Stomach (tissue), 19 donors: ENCODE results near the gene ZNF280D. TPM values are rescaled to one million over a fixed set of nuclear protein-coding genes. Genes with fewer than 3 reads are reported as not detected.
"Not testable (repeated sequence)": the region's sequence is repeated elsewhere in the genome, so short reads cannot be mapped to it uniquely, and the experiment has no call there.

ENCODE experiments used
- DNase-seq, 2 donors: peaks; one replicate each; pipeline versions ENCODE4 v3.0.0 to v3.0.0-alpha.2; 2013 to 2019
- H3K27ac ChIP-seq, 5 donors: fragments of 200-600 bp in 4 of 5; sonication (generic) in 4 of 5; one replicate each; pipeline ENCODE4 v1.5.1; 2013 to 2019; ENCODE audit warnings: mild to moderate bottlenecking in 1 of 5, moderate library complexity in 1 of 5
- H3K27me3 ChIP-seq, 3 donors: fragments of 200-600 bp; sonication (generic); one replicate each; pipeline ENCODE4 v1.5.1; 2017 to 2019; ENCODE audit warnings: mixed run types in 1 of 3
- H3K36me3 ChIP-seq, 4 donors: fragments of 200-600 bp; sonication (generic); 1 replicate in 3 of 4; 2 replicates in 1 of 4; pipeline ENCODE4 v1.5.1; 2016 to 2019
- H3K4me1 ChIP-seq, 4 donors: fragments of 200-600 bp; sonication (generic); one replicate each; pipeline ENCODE4 v1.5.1; 2016 to 2019
- H3K4me3 ChIP-seq, 4 donors: fragments of 200-600 bp; sonication (generic) in 3 of 4; one replicate each; pipeline ENCODE4 v1.5.1; 2016 to 2019; ENCODE audit warnings: mild to moderate bottlenecking in 1 of 4
- H3K9me3 ChIP-seq, 4 donors: fragments of 200-600 bp; sonication (generic); one replicate each; pipeline ENCODE4 v1.5.1; 2016 to 2019
- CTCF ChIP-seq, 7 experiments: fragments of 450-650 bp in 4 of 7; fragments of 200-600 bp in 3 of 7; sonication (generic) in 3 of 7; IDR thresholded peaks; one replicate each; pipeline ENCODE4 v1.5.1; 2016 to 2019; ENCODE audit warnings: antibody characterized with exemption in 7 of 7, control low read depth in 2 of 7, mild to moderate bottlenecking in 1 of 7
- EP300 ChIP-seq: sonication (generic); formaldehyde crosslinking; IDR thresholded peaks from one replicate; pipeline ENCODE4 v1.6.1; 2017; ENCODE audit warnings: antibody characterized with exemption
- POLR2A ChIP-seq, 4 donors: fragments of 450-650 bp; IDR thresholded peaks; one replicate each; pipeline ENCODE4 v1.6.1; 2016; ENCODE audit warnings: antibody characterized with exemption in 4 of 4, control low read depth in 2 of 4, mild to moderate bottlenecking in 1 of 4, moderate library complexity in 1 of 4
- POLR2AphosphoS5 ChIP-seq, 3 donors: sonication (generic); formaldehyde crosslinking; IDR thresholded peaks; one replicate each; pipeline ENCODE4 v1.6.1; 2016; ENCODE audit warnings: antibody characterized with exemption in 3 of 3
- WGBS, 5 donors: extraction: QIAGEN DNeasy Blood & Tissue Kit in 3 of 5; methylation state at CpG; one replicate each; pipeline versions ENCODE4 v1.1.5 to v1.1.7; 2013 to 2018; 5-methylcytosine and 5-hydroxymethylcytosine counted together
- intact Hi-C: fragments of 100-400 bp; cut with DNase I; formaldehyde crosslinking; loops from one replicate; pipeline ENCODE4 v1.15.1; 2023; ENCODE audit warnings: low total_unique reads
- long read RNA-seq, 10 donors: transcript quantifications; one replicate each; lab custom pipeline, GENCODE V29; 2026
- polyA plus RNA-seq, 3 donors: library from polyadenylated mRNA; stranded (reverse); fragments of 200-250 nt; gene quantifications; one replicate each; pipeline ENCODE4 v1.2.3, GENCODE V29; 2013
- total RNA-seq, 5 donors: library from RNA; depleted of rRNA; stranded (reverse); fragments of >200 nt; gene quantifications; one replicate each; pipeline versions ENCODE4 v1.1.0 to v1.2.3, GENCODE V29; 2014 to 2016
- donor health status: healthy with polysubstance abuse.
- donor health status: Bipolar disorder and iron deficiency.
- donor health status: healthy.

The ZNF280D gene
- total RNA-seq (100 to 1,000 TPM in 1 of 5 donors, 10 to 100 TPM in 4; 31.0 to 142 (median 81.1) TPM), polyA plus RNA-seq (10 to 100 TPM in 2 of 3 donors, 1 to 10 TPM in 1; 7.6 to 20.6 (median 11.6) TPM)
- long read RNA-seq, donor 1, partial matches to known transcripts, result 0 of 2 reads
- long read RNA-seq, donor 1, other reads (novel, unspliced or antisense), result 0 of 2 reads
- long read RNA-seq, donor 2, result 0 reads
- long read RNA-seq, donor 3, partial matches to known transcripts, result 0 of 2 reads
- long read RNA-seq, donor 3, other reads (novel, unspliced or antisense), result 0 of 2 reads
- long read RNA-seq, donor 4, result 0 reads
- long read RNA-seq, donor 5, partial matches to known transcripts, result 0 of 2 reads
- long read RNA-seq, donor 5, other reads (novel, unspliced or antisense), result 0 of 2 reads
- long read RNA-seq, donor 6, transcript ZNF280D-208 (2 exons, 1,409 nt), result major isoform, 5 of 7 reads
- long read RNA-seq, donor 6, partial matches to known transcripts, result 0 of 7 reads
- long read RNA-seq, donor 6, other reads (novel, unspliced or antisense), result 0 of 7 reads
- long read RNA-seq, donor 7, result 0 reads
- long read RNA-seq, donor 8, full-length matches to known transcripts, result 6 of 6 reads
- long read RNA-seq, donor 8, partial matches to known transcripts, result 0 of 6 reads
- long read RNA-seq, donor 8, other reads (novel, unspliced or antisense), result 0 of 6 reads
- long read RNA-seq, donor 9, partial matches to known transcripts, result 0 of 1 reads
- long read RNA-seq, donor 9, other reads (novel, unspliced or antisense), result 0 of 1 reads
- long read RNA-seq, donor 10, full-length matches to known transcripts, result 2 of 2 reads
- long read RNA-seq, donor 10, partial matches to known transcripts, result 0 of 2 reads
- long read RNA-seq, donor 10, other reads (novel, unspliced or antisense), result 0 of 2 reads

GRCh38 chr15:56733136-56734012, at the start of gene ZNF280D:
ZNF280D (minus strand) TSS chr15:56733509; CDS start chr15:56707109, 26,400 bp downstream.
- Histone ChIP-seq H3K4me3 (peak within 1 kb of the TSS; percentile 65 to 81 (median 74)), H3K4me1 (peaks cover 26 to 67% (median 54%) of the 10 kb centered on the region in 4 donors), H3K27me3 (no peaks in the 10 kb centered on the region), H3K9me3 (no peaks in the 10 kb centered on the region), H3K36me3 (no peaks in the 10 kb centered on the region), H3K27ac (peak within 1 kb of the TSS; percentile 96 to 99 (median 97))
- no peak for TF ChIP-seq CTCF (IDR thresholded peaks at IDR 0.05)
- peak; percentile 34 to 84 (median 53) for TF ChIP-seq POLR2AphosphoS5 (IDR thresholded peaks at IDR 0.05)
- intact Hi-C loops, result no loop called here
- peak; percentile 89 to 97 for DNase-seq
- WGBS, 5 donors, result 10 to 15% (median 12%) methylated on average over 64 to 101 of the region's 101 CpGs

- Histone ChIP-seq H3K36me3 (no peaks in the 10 kb centered on the region), H3K27ac (no peak overlapping the region), H3K27me3 (no peaks in the 10 kb centered on the region), H3K4me1 (no peaks in the 10 kb centered on the region), H3K4me3 (no peak overlapping the region), H3K9me3 (no peaks in the 10 kb centered on the region)
- TF ChIP-seq POLR2AphosphoS5 (IDR thresholded peaks at IDR 0.05) (no peak), EP300 (no peak), POLR2A (IDR thresholded peaks at IDR 0.05) (no peak), CTCF (IDR thresholded peaks at IDR 0.05) (no peak)
- 71 to 75% (median 73%) methylated on average over 8 of the region's 8 CpGs for WGBS, 5 donors
- intact Hi-C loops, result no loop called here
- DNase-seq, result no peak
Measured at GRCh38 chr15:56782306-56782705, 49.0 kb upstream of the ZNF280D start.

- WGBS, 5 donors, result 80 to 89% (median 83%) methylated on average over 2 of the region's 2 CpGs
- Histone ChIP-seq H3K4me1 (no peaks in the 10 kb centered on the region), H3K36me3 (no peaks in the 10 kb centered on the region), H3K27me3 (no peaks in the 10 kb centered on the region), H3K27ac (no peak overlapping the region), H3K9me3 (no peaks in the 10 kb centered on the region), H3K4me3 (no peak overlapping the region)
- intact Hi-C loops, result no loop called here
- no peak for DNase-seq
- TF ChIP-seq CTCF (IDR thresholded peaks at IDR 0.05) (no peak), EP300 (no peak), POLR2AphosphoS5 (IDR thresholded peaks at IDR 0.05) (no peak), POLR2A (IDR thresholded peaks at IDR 0.05) (no peak)
Measured at GRCh38 chr15:56781666-56782065, 48.4 kb upstream of the ZNF280D start.

GRCh38 chr15:56780102-56780725, 46.9 kb upstream of the ZNF280D start:
- WGBS, 5 donors, result 74 to 90% (median 84%) methylated on average over 12 of the region's 12 CpGs
- H3K9me3 ChIP-seq, DNase-seq, H3K36me3 ChIP-seq, H3K4me3 ChIP-seq, H3K27ac ChIP-seq, H3K4me1 ChIP-seq, intact Hi-C loops, H3K27me3 ChIP-seq: not testable (repeated sequence)

- DNase-seq, H3K9me3 ChIP-seq, H3K4me3 ChIP-seq, H3K4me1 ChIP-seq, H3K36me3 ChIP-seq, intact Hi-C loops, H3K27me3 ChIP-seq, H3K27ac ChIP-seq: not testable (repeated sequence)
- WGBS, 5 donors, result 92 to 96% (median 96%) methylated on average over 15 to 25 of the region's 25 CpGs
Measured at GRCh38 chr15:56779449-56779848, 46.1 kb upstream of the ZNF280D start.
